H1 (cell line): ENCODE measurements around the gene LRRC55. TPM values are rescaled to one million over a fixed set of nuclear protein-coding genes. Genes with fewer than 3 reads are reported as not detected.
"Not testable (repeated sequence)": the region's sequence is repeated elsewhere in the genome, so short reads cannot be mapped to it uniquely, and the experiment has no call there.

Source experiments
- CTCF ChIA-PET: fragments of 300-600 bp; sonication (Branson Sonifier 250); formaldehyde crosslinking; loops from one replicate; lab custom pipeline; 2021; ENCODE audit not compliant: partially characterized antibody; lab: Charles Lee
- POLR2A ChIA-PET: fragments of 300-600 bp; sonication (Branson Sonifier 250); formaldehyde crosslinking; loops from one replicate; lab custom pipeline; 2021; ENCODE audit warnings: inconsistent platforms; ENCODE audit not compliant: partially characterized antibody; lab: Charles Lee
- DNase-seq, 2 experiments: peaks; one replicate each; pipeline versions ENCODE4 v3.0.0 to v3.0.0-alpha.2; 2010 to 2022; ENCODE audit warnings: low spot score in 2 of 2, low read depth in 1 of 2, mixed read lengths in 1 of 2
- FAIRE-seq: peaks from 2 replicates; lab custom pipeline; 2011; peaks lifted over from hg19 to GRCh38; lab: Jason Lieb, UNC
- H2AFZ ChIP-seq: 2 replicates; pipeline ENCODE4 v1.8.1; 2012; ENCODE audit warnings: low read length, inconsistent platforms
- H2AK5ac ChIP-seq: 2 replicates; pipeline ENCODE4 v1.6.1; 2013; ENCODE audit warnings: low read depth, low read length
- H2BK120ac ChIP-seq: replicated peaks from 2 replicates; pipeline ENCODE3; 2013; ENCODE audit warnings: low read depth, low read length, inconsistent platforms
- H2BK12ac ChIP-seq: 2 replicates; pipeline ENCODE4 v1.6.1; 2013; ENCODE audit warnings: low read depth, low read length
- H2BK15ac ChIP-seq: 2 replicates; pipeline ENCODE4 v1.6.1; 2013; ENCODE audit warnings: low read length
- H2BK20ac ChIP-seq: 2 replicates; pipeline ENCODE4 v1.6.1; 2013; ENCODE audit warnings: low read length
- H2BK5ac ChIP-seq: 2 replicates; pipeline ENCODE4 v1.6.1; 2013; ENCODE audit warnings: low read depth, low read length
- H3K14ac ChIP-seq: 2 replicates; pipeline ENCODE4 v1.6.1; 2013; ENCODE audit warnings: inconsistent platforms; ENCODE audit not compliant: insufficient read length
- H3K18ac ChIP-seq: 2 replicates; pipeline ENCODE4 v1.6.1; 2013; ENCODE audit warnings: low read length; ENCODE audit errors: extremely low read depth
- H3K23ac ChIP-seq: 2 replicates; pipeline ENCODE4 v1.6.1; 2013; ENCODE audit warnings: inconsistent platforms; ENCODE audit not compliant: insufficient read length
- H3K23me2 ChIP-seq: 2 replicates; pipeline ENCODE4 v1.6.1; 2013; ENCODE audit warnings: low read depth, low read length
- H3K27ac ChIP-seq: 2 replicates; pipeline ENCODE4 v1.6.1; 2011; ENCODE audit warnings: low read depth, low read length, inconsistent platforms
- H3K27me3 ChIP-seq, 4 experiments: replicated peaks in 1 of 4; 1 replicate in 1 of 4; 2 replicates in 3 of 4; pipeline versions ENCODE4 v1.6.1 to v1.8.1; 2011 to 2013; ENCODE audit warnings: low read length in 3 of 4, mild to moderate bottlenecking in 3 of 4, inconsistent platforms in 2 of 4, mixed read lengths in 2 of 4, moderate library complexity in 1 of 4; ENCODE audit not compliant: control insufficient read depth in 3 of 4, insufficient read depth in 3 of 4; ENCODE audit errors: extremely low read depth in 1 of 4
- H3K36me3 ChIP-seq, 4 experiments: 2 replicates each; pipeline versions ENCODE4 v1.6.1 to v1.8.1; 2011 to 2013; ENCODE audit warnings: mild to moderate bottlenecking in 4 of 4, low read length in 3 of 4, moderate library complexity in 2 of 4, control low read depth in 1 of 4, inconsistent platforms in 1 of 4; ENCODE audit not compliant: insufficient read depth in 4 of 4, control insufficient read depth in 2 of 4
- H3K4ac ChIP-seq: replicated peaks from 2 replicates; pipeline ENCODE3; 2013; ENCODE audit warnings: low read length, low read depth, mixed read lengths, inconsistent platforms; ENCODE audit not compliant: insufficient read length
- H3K4me1 ChIP-seq, 4 experiments: replicated peaks in 1 of 4; 1 replicate in 1 of 4; 2 replicates in 3 of 4; pipeline versions ENCODE4 v1.6.1 to v1.8.1; 2011 to 2013; ENCODE audit warnings: low read length in 3 of 4, inconsistent platforms in 2 of 4, mixed read lengths in 1 of 4; ENCODE audit not compliant: insufficient read depth in 4 of 4, control insufficient read depth in 3 of 4
- H3K4me2 ChIP-seq, 2 experiments: 2 replicates each; pipeline versions ENCODE4 v1.6.1 to v1.8.1; 2011 to 2013; ENCODE audit warnings: low read depth in 2 of 2, low read length in 2 of 2, control low read depth in 1 of 2, inconsistent platforms in 1 of 2, mild to moderate bottlenecking in 1 of 2; ENCODE audit not compliant: insufficient read depth in 1 of 2
- H3K4me3 ChIP-seq, 4 experiments: fragments of 200-600, 300-600 bp in 1 of 4; sonication (generic), shearing (Covaris generic), sonication (Bioruptor Twin) in 1 of 4; 2 replicates each; pipeline versions ENCODE4 v1.5.1 to v1.8.1; 2011 to 2016; ENCODE audit warnings: low read length in 4 of 4, low read depth in 3 of 4, control low read depth in 2 of 4, inconsistent platforms in 2 of 4, mild to moderate bottlenecking in 2 of 4, mixed read lengths in 1 of 4, moderate library complexity in 1 of 4; ENCODE audit not compliant: insufficient read depth in 2 of 4; ENCODE audit errors: extremely low read depth in 1 of 4
- H3K56ac ChIP-seq: replicated peaks from 2 replicates; pipeline ENCODE3; 2013; ENCODE audit warnings: low read depth, mild to moderate bottlenecking, mixed read lengths, low read length, inconsistent platforms; ENCODE audit not compliant: insufficient read length
- H3K79me1 ChIP-seq: 2 replicates; pipeline ENCODE4 v1.6.1; 2013; ENCODE audit warnings: low read depth, low read length, control low read depth
- H3K79me2 ChIP-seq, 2 experiments: 2 replicates each; pipeline versions ENCODE4 v1.6.1 to v1.8.1; 2012 to 2013; ENCODE audit warnings: low read length in 2 of 2, mild to moderate bottlenecking in 2 of 2, inconsistent platforms in 1 of 2; ENCODE audit not compliant: insufficient read depth in 2 of 2, control insufficient read depth in 1 of 2
- H3K9ac ChIP-seq, 4 experiments: replicated peaks in 1 of 4; 1 replicate in 1 of 4; 2 replicates in 3 of 4; pipeline versions ENCODE4 v1.6.1 to v1.8.1; 2011 to 2013; ENCODE audit warnings: low read depth in 3 of 4, low read length in 3 of 4, control low read depth in 2 of 4, mild to moderate bottlenecking in 2 of 4, moderate library complexity in 2 of 4, inconsistent platforms in 1 of 4; ENCODE audit errors: extremely low read depth in 1 of 4
- H3K9me3 ChIP-seq, 2 experiments: 2 replicates each; pipeline versions ENCODE4 v1.6.1 to v1.8.1; 2012 to 2013; ENCODE audit warnings: mild to moderate bottlenecking in 2 of 2, moderate library complexity in 2 of 2, control low read depth in 1 of 2, inconsistent platforms in 1 of 2, low read depth in 1 of 2, low read length in 1 of 2, mixed read lengths in 1 of 2; ENCODE audit not compliant: insufficient read depth in 2 of 2
- H4K20me1 ChIP-seq, 2 experiments: replicated peaks in 1 of 2; 2 replicates each; pipeline versions ENCODE3 to v1.8.1; 2011 to 2013; ENCODE audit warnings: inconsistent platforms in 2 of 2, low read length in 2 of 2, mild to moderate bottlenecking in 1 of 2; ENCODE audit not compliant: insufficient read depth in 2 of 2, control insufficient read depth in 1 of 2
- H4K5ac ChIP-seq: 2 replicates; pipeline ENCODE4 v1.6.1; 2013; ENCODE audit warnings: low read length, low read depth, mixed read lengths, inconsistent platforms; ENCODE audit not compliant: insufficient read length
- H4K8ac ChIP-seq: 2 replicates; pipeline ENCODE4 v1.8.0; 2013; ENCODE audit warnings: mild to moderate bottlenecking, moderate library complexity, low read length, inconsistent platforms; ENCODE audit not compliant: insufficient read depth; ENCODE audit errors: extremely low read depth
- H4K91ac ChIP-seq: replicated peaks from 2 replicates; pipeline ENCODE3; 2013; ENCODE audit warnings: low read length, mixed read lengths, inconsistent platforms; ENCODE audit not compliant: insufficient read length
- WGBS, 2 experiments: shearing (Covaris generic) in 1 of 2; methylation state at CpG; one replicate each; pipeline versions ENCODE4 v1.1.6 to v1.1.7; 2013 to 2015; ENCODE audit warnings: low lambda C conversion rate in 2 of 2, mixed read lengths in 2 of 2, inconsistent platforms in 1 of 2, low coverage in 1 of 2, missing lambda C conversion rate in 1 of 2; ENCODE audit not compliant: insufficient replicate concordance in 2 of 2, insufficient coverage in 1 of 2, insufficient read length in 1 of 2; ENCODE audit errors: extremely low coverage in 1 of 2, missing lambda C conversion rate in 1 of 2; 5-methylcytosine and 5-hydroxymethylcytosine counted together
- polyA plus RNA-seq, 7 experiments: library from polyadenylated mRNA; depleted of rRNA in 3 of 7; stranded (reverse) in 5 of 7; unstranded in 2 of 7; fragments of >200 nt in 5 of 7; fragments of 200-250 nt in 2 of 7; gene quantifications; 1 replicate in 5 of 7; 2 replicates in 1 of 7; 4 replicates in 1 of 7; pipeline versions ENCODE4 v1.2.1 to v1.2.3, GENCODE V29; 2011 to 2013; ENCODE audit warnings: missing spikeins in 2 of 7, mixed read lengths in 2 of 7
- total RNA-seq: library from RNA; stranded (reverse); fragmentation: NEBNext Ultra II Directional; extraction: Animal tissue kit (Norgen Biotek cat#: 25700); gene quantifications from 2 replicates; pipeline ENCODE4 v1.2.1, GENCODE V29; 2021

LRRC55 gene
- total and polyA plus RNA-seq, 2 of the 8 experiments (the other 6 are each of a cell fraction or from before 2014, with no cell fraction given): 0.62 to 1.1 TPM

GRCh38 chr11:57169732-57170313 is 11.9 kb upstream of the LRRC55 start:
- peaks cover 7 to 10% of the 10 kb centered on the region in 2 experiments; a peak in 2 of 4 replicates for H3K9me3 ChIP-seq
- H3K36me3 ChIP-seq, H3K56ac ChIP-seq, H3K79me1 ChIP-seq, H3K23ac ChIP-seq, H3K23me2 ChIP-seq, H3K4ac ChIP-seq, H3K4me1 ChIP-seq, H4K5ac ChIP-seq, H2BK12ac ChIP-seq, H2AK5ac ChIP-seq, H3K14ac ChIP-seq, H2AFZ ChIP-seq, H2BK5ac ChIP-seq, POLR2A ChIA-PET, FAIRE-seq, H4K20me1 ChIP-seq, H3K4me2 ChIP-seq, H2BK20ac ChIP-seq, DNase-seq, H2BK15ac ChIP-seq, H3K9ac ChIP-seq, H3K18ac ChIP-seq, H3K4me3 ChIP-seq, H2BK120ac ChIP-seq, H4K91ac ChIP-seq, H3K79me2 ChIP-seq, H3K27me3 ChIP-seq, H4K8ac ChIP-seq, H3K27ac ChIP-seq: not testable (repeated sequence)
- CTCF ChIA-PET: interaction anchor here (5.0 kb wide), 1 partner anchor 80 kb away, joined by 26 read pairs; no protein-coding TSS in a partner anchor
- WGBS, 2 experiments: 93% methylated on average over 2 of the region's 2 CpGs; no CpG with 5 or more reads in 1 of the 2 experiments
